Measurements from ENCODE around the gene GRIN1. TPM values are rescaled to one million over a fixed set of nuclear protein-coding genes. Genes with fewer than 3 reads are reported as not detected.
"Not testable (repeated sequence)": the region's sequence is repeated elsewhere in the genome, so short reads cannot be mapped to it uniquely, and the experiment has no call there.

Gene GRIN1
- total RNA-seq, 1 donor from 2014 or later, result 31.2 TPM

DNA sequence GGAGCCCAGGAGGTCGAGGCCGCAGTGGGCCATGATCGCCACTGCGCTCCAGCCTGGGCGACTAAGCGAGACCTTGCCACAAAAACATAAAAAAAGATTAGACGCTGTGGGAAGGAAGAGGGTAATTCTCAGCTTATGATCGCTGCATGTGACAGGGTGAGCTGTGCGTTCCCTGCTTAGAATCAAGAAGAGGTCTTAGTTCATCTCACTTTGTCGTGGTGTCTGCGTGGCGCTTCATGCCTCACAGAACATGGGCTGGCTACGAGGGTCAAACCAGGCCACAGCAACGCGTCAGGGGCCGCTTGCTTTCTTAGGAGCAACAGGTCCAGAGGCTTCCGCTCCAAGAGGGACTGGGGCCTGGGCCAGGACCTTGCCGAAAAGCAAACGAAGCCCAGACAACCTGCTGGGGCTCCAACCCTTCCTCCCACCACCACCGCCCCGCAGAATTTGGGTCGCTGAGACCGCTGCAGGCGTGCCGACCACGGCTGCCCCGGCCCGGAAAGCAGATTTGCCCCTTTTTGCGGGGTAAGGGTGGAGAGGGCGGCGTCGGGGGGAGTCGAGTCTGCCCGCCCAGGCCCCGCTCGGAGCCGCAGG, 10.0 kb upstream of the GRIN1 start:
- no peak for DNase-seq

- DNase-seq, result peak; percentile 76
Observed at GRCh38 chr9:137129456-137130175, 9.3 kb upstream of the GRIN1 start.

DNA sequence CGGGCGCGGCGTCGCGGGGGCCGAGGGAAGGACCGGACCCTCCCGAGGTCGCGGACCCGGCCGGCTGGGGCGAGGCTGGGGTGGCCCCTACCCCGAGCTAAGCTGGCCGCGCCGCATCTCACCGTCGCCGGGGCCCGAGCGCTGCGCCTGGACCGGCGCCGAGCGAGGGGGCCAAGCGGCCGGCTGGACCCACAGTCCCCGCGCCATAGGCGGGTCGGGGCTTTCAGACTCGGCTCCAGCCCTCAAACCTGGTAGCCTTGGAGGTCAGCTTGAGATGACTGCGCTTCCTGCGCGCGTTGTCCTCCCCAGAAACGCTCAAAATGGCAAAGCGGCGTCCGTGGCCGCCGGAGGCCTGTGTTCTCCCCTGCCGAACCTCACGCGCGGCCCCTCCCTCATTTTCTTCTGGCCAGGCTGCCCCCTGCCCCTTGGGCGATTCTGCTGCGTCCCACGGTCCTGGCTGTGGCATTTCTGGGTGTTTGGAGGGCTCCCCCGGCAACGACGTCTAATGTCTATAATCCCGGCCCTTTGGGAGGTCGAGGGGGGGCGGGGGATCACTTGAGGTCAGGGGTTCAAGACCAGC, 8.7 kb upstream of the GRIN1 start:
- DNase-seq, result no peak

GRCh38 chr9:137134191-137134590, 4.8 kb upstream of the GRIN1 start:
- DNase-seq, result no peak

- not testable (repeated sequence) for DNase-seq
Observed at GRCh38 chr9:137135154-137135553, 3.8 kb upstream of the GRIN1 start.

DNA sequence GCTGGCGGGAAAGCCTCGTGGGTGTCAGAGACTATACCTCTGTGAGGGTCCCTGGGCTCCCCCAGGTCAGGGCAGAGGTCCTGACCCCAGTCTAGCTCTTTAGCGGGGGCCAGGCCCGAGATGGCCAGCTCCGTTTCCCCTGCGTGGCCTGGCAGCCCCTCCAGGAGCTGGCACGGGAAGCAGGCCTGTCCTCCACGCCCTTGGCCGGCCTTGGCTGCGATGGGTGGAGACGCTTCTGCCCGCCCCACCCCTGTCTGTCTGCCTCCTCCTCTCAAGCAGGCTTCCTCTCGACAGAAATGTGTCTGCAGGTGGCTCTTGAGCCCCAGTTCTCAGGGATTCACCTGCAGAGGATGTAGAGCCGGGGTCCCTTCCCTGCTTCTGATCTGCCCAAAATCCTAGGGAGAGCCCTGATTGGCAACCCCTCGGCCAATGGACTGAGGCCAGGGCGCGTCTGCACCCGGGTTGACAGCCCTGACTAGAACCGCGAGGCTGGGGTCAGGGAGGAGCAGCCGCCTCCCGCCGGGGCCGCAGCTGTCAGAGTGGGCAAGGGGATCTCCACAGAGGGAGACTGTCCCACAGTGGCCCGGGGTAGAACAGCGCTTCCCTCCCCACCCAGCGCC, 2.6 kb upstream of the GRIN1 start:
- no peak for DNase-seq

DNA sequence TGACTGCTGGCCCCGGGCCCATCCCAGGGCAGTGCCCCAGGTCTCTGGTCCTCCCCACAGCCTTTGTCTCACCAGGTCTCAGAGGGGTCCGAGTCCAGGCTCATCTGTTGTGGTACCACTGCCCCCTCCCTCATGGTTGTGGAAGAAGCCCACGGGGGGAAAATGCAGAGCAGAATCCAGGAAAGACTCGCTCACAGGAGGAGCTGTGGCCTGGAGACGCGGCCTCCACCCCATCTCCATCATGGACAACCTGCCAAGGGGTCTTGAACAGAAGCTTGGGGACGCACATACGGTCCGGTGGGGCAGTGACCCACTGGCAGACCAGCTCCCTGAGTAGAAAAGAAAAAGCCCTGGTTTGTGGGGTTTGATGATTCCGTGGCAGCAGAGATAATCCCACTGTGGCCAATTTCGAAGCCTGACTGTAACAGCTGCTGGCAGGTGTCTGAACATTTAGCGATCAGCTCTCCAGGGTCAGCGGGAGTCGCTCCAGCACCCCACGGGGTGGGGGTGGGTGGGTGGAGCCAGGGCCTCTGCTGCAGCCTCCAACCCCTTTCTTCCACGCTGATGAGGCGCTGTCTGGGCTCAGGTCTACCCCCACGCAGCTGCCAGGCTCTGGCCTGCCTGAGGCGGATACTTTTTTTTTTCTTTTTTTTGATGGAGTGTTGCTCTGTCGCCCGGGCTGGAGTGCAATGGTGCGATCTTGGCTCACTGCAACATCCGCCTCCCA, 1.9 kb upstream of the GRIN1 start:
- DNase-seq, result no peak

- DNase-seq, result peak; percentile 61
Observed at GRCh38 chr9:137138058-137138721, 764 bp upstream of the GRIN1 start.

DNA sequence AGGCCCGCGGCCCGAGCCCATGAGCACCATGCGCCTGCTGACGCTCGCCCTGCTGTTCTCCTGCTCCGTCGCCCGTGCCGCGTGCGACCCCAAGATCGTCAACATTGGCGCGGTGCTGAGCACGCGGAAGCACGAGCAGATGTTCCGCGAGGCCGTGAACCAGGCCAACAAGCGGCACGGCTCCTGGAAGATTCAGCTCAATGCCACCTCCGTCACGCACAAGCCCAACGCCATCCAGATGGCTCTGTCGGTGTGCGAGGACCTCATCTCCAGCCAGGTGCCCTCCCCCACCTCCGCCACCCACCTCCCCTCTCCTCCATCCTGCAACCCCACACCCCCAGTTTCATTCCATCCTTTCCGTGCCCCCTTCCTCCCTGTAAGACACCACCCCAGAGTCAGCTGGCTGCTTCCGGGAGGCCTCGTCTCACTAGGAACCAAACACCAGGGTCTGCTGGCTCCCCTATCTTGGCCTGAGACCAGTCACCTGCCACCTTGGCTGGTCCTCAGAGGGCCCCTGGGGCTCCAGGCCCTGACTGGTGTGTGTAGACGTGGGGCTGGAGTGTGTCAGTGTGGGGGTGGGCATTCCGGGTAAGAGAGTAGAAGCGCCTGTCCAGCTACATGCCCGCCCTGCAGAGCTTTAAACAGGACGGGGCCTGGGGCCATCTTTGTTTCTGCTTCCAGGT, 655 bp downstream of the GRIN1 start:
- DNase-seq, result no peak

GRCh38 chr9:137140151-137141012, 1.4 kb downstream of the GRIN1 start:
- peak; percentile 74 for DNase-seq

- DNase-seq, result no peak
Observed at GRCh38 chr9:137141050-137141810, 2.3 kb downstream of the GRIN1 start.

DNA sequence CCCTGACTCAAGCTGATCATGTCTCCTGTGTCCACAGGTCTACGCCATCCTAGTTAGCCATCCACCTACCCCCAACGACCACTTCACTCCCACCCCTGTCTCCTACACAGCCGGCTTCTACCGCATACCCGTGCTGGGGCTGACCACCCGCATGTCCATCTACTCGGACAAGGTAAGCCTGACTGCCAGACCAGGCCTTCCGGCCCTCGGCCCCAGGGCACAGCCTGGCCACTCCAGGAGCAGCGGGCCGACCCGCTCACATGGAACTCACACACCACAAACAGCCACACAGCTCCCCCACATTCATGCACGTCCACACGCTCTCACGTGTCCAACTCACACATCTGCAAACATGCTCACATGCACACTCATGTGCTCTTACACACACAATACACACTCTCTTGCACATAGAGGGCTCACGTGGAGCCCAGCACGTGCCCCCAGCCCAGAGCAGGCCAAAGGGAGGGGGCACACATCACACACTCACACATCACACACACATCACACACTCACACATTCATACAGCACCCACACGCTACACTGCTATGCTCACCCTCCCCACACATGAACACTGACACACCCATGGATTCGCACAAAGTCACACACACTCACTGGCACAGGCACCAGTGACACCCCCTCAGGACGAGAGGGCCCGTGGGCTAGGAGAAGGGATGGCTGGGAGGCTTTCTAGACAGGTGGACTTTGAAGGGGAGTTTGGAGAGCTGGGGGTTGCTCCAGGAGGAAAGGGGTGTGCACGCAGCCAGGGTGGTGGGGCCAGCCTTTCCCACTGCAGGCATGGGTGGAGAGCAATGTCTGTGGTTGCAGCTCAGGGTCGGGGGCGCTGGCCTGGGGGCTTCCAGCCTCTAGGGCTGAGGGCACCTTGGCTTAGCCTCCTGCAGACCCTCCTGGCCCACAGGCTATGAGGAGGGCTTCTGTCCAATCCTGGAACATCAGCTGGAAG, 3.3 kb downstream of the GRIN1 start:
- no peak for DNase-seq

GRCh38 chr9:137143459-137143858, 4.5 kb downstream of the GRIN1 start:
- DNase-seq, result no peak

DNA sequence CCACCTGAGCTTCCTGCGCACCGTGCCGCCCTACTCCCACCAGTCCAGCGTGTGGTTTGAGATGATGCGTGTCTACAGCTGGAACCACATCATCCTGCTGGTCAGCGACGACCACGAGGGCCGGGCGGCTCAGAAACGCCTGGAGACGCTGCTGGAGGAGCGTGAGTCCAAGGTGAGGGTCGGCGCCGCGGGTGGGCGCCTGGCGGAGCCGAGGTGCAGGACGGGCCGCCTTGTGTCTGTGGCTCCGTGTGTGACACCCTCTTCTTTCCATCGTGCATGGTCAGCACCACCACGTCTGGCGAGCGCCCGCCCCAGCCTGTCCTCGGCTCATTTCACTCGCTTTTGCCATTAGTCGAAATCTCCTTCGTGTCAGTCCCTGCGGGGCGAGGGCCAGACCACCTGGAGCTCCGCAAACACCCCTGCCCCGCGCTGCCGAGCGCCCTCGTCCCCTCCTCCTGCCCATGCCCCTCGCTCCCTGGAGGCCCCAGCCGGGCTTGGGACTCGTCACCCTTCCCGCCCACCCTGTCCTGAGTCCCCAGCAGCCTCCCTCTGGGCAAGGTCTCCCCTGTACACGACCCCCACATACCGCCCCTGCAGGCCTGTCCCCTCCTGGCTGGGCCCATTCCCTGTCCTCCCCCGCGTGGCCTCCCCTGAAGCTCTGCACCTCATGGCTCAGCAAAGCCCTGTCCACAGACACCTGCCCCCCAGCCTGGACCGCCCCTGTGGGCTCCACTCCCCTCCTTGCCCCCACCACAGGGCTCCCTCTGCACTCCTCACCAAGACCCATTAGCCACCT, 7.0 kb downstream of the GRIN1 start:
- no peak for DNase-seq

DNA sequence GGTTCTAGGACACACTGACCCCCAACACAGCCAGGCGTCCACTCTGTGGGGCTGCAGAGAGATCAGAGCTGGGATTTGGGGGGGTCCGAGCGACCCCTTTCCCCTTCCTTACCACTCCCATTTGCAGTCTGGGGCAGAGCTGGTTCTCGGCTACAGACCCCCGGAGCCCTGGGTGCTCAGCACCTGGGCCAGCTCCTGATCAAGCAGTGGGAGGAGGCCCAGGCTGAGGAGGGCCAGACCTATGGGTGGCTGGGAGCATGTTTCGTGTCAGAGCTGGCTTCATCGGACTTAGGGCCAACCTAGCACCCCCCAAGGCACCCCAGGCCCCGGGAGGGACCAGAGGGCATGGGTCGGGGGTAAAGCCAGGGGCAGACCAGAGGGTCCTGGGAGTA, 7.6 kb downstream of the GRIN1 start:
- DNase-seq, result no peak

DNA sequence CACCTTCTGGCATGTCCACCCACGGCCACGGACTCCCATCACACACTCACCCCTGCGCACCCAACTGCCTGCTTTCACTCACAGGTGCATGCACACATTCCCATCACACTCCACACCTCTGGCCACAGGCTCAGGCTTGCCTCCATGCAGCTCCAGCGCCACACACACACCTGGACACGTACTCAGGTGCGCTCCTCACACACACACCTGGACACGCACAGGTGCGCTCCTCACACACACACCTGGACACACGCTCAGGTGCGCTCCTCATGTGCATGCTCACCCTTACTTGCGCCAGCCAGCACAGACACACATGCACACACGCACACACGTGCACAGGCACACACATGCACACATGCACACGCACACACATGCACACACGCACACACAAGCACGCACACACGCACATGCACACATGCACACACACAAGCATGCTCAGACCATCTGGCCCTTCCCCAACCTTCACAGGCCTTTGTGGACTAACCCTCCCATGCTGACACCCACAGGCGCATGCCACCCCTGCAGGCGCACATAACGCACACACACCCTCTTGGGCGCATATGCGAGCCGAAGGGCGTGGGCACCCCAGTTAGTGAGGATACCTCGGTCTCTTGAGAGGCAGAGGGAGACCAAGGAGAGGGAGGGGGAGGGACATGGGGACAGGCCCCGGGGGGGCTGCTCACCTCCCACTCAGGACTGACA, 8.3 kb downstream of the GRIN1 start:
- no peak for DNase-seq

- DNase-seq, result no peak
Observed at GRCh38 chr9:137147793-137148160, 8.8 kb downstream of the GRIN1 start.
